Measurements from ENCODE around the gene PHLPP1.

PHLPP1 gene

DNA sequence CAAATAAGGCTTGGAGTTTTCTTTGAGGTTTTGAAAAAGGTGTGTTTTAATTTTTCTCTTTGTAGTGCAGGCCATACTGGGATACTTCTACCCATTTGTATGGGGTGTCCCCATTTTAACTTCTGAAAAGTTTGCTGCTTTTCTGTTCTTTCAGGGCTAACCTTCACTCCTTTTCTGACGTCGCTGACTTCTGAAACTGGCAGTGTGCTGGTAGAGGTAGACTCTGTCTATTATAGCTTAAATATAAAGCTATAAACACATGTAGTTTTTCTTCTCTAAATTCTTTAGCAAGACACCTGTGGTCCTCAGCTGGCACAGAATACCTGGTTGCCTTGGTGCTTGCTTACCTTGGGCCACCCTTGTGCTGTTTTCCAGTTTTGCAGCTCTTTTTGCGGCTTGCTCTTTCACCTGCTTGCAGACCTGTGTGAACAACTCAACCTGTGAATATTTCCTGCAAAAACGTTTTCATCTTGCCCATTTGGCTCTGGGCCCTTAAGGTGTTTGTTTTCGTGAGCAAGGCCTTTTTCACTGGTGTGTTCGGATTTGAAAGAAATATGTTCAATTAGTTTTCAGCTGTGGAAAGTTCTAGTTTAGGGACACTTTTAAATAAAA, 42.2 kb downstream of the PHLPP1 start:
- no peak for TF ChIP-seq ZBTB7A (IDR thresholded peaks at IDR 0.05; ENCODE audit: low read depth)
- TF ChIP-seq, protein P1, sequence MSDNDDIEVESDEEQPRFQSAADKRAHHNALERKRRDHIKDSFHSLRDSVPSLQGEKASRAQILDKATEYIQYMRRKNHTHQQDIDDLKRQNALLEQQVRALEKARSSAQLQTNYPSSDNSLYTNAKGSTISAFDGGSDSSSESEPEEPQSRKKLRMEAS (IDR thresholded peaks at IDR 0.05), result no peak
- no peak for TF ChIP-seq CREB1 (IDR thresholded peaks at IDR 0.05; ENCODE audit: low read depth)
- TF ChIP-seq TCF12 (IDR thresholded peaks at IDR 0.05; ENCODE audit: low read depth), result no peak
- TF ChIP-seq RAD21 (IDR thresholded peaks at IDR 0.05; ENCODE audit: low read depth), result no peak
- no peak for TF ChIP-seq CEBPB (IDR thresholded peaks at IDR 0.05)
- TF ChIP-seq, protein P2, sequence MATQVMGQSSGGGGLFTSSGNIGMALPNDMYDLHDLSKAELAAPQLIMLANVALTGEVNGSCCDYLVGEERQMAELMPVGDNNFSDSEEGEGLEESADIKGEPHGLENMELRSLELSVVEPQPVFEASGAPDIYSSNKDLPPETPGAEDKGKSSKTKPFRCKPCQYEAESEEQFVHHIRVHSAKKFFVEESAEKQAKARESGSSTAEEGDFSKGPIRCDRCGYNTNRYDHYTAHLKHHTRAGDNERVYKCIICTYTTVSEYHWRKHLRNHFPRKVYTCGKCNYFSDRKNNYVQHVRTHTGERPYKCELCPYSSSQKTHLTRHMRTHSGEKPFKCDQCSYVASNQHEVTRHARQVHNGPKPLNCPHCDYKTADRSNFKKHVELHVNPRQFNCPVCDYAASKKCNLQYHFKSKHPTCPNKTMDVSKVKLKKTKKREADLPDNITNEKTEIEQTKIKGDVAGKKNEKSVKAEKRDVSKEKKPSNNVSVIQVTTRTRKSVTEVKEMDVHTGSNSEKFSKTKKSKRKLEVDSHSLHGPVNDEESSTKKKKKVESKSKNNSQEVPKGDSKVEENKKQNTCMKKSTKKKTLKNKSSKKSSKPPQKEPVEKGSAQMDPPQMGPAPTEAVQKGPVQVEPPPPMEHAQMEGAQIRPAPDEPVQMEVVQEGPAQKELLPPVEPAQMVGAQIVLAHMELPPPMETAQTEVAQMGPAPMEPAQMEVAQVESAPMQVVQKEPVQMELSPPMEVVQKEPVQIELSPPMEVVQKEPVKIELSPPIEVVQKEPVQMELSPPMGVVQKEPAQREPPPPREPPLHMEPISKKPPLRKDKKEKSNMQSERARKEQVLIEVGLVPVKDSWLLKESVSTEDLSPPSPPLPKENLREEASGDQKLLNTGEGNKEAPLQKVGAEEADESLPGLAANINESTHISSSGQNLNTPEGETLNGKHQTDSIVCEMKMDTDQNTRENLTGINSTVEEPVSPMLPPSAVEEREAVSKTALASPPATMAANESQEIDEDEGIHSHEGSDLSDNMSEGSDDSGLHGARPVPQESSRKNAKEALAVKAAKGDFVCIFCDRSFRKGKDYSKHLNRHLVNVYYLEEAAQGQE (IDR thresholded peaks at IDR 0.05; ENCODE audit: low read depth), result no peak
- TF ChIP-seq, protein P3, sequence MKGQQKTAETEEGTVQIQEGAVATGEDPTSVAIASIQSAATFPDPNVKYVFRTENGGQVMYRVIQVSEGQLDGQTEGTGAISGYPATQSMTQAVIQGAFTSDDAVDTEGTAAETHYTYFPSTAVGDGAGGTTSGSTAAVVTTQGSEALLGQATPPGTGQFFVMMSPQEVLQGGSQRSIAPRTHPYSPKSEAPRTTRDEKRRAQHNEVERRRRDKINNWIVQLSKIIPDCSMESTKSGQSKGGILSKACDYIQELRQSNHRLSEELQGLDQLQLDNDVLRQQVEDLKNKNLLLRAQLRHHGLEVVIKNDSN (IDR thresholded peaks at IDR 0.05), result no peak
- no peak for TF ChIP-seq TEAD4 (IDR thresholded peaks at IDR 0.05)
- TF ChIP-seq NFIC (IDR thresholded peaks at IDR 0.05), result no peak
- TF ChIP-seq EGR1 (IDR thresholded peaks at IDR 0.05), result no peak
- TF ChIP-seq FOXM1 (IDR thresholded peaks at IDR 0.05; ENCODE audit: borderline replicate concordance, low read depth), result no peak
- TF ChIP-seq TAF1 (IDR thresholded peaks at IDR 0.05; ENCODE audit: low read depth), result no peak
- no peak for TF ChIP-seq YY1 (IDR thresholded peaks at IDR 0.05; ENCODE audit: low read depth)
- TF ChIP-seq EP300 (IDR thresholded peaks at IDR 0.05; ENCODE audit: borderline replicate concordance), result no peak

DNA sequence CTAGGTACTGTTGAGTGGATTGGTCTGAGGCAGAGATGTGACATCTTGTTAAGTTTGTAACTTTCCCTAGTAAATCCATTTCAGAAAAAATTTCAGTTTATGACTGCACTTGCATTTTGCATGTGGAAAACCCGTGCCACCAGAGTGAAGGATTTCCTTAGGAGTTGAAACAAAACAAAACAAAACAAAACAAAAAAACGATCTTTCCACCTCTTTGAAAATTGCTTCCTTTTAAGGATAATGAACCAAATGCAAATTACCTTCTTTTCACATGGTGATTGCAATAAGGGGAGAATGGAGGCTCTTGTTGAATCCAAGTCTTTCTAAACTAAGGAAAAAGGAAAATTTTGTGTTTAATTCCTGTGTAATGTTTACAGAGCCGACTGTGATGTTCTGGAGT, 43.2 kb downstream of the PHLPP1 start:
- TF ChIP-seq NFIC (IDR thresholded peaks at IDR 0.05), result no peak

DNA sequence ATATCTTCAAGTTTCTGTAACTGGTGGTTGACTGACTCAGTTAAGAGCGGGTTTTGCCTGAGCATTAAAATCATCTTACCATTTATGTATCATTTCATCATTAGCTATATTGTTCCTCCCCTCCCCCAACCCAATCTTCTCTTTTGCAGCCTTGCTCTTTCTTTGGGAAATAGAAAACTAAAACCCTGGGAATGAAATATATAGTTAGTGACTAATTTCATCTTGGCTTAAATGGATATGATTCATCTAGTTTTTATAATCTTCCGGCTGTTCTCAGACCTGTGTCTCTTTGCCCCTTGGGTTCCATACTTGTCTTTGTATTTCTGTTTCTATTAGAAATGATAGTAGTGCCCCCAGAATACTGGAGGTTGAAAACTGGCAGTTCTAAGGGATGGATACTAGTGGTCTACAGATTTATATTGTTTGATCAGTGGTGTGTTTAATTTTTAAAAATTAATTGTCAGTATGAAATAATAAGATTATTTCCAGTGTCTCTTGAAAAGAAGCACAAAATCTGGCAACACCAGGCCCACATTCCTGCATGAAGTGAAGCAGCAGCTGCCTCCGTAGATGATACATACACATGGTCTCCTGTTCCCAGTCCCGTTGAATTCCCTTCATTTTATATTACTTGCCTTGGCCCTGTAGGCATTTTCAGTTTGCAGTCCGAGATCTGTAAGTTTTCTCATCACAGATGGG, 44.5 kb downstream of the PHLPP1 start:
- TF ChIP-seq, protein P1 (IDR thresholded peaks at IDR 0.05), result no peak
- TF ChIP-seq, protein P2 (IDR thresholded peaks at IDR 0.05; ENCODE audit: low read depth), result no peak
- TF ChIP-seq FOXM1 (IDR thresholded peaks at IDR 0.05; ENCODE audit: borderline replicate concordance, low read depth), result no peak
- TF ChIP-seq NFIC (IDR thresholded peaks at IDR 0.05), result no peak
- TF ChIP-seq ZBTB7A (IDR thresholded peaks at IDR 0.05; ENCODE audit: low read depth), result no peak
- no peak for TF ChIP-seq TCF12 (IDR thresholded peaks at IDR 0.05; ENCODE audit: low read depth)
- TF ChIP-seq TAF1 (IDR thresholded peaks at IDR 0.05; ENCODE audit: low read depth), result no peak
- no peak for TF ChIP-seq EGR1 (IDR thresholded peaks at IDR 0.05)
- TF ChIP-seq EP300 (IDR thresholded peaks at IDR 0.05; ENCODE audit: borderline replicate concordance), result no peak
- TF ChIP-seq, protein P3 (IDR thresholded peaks at IDR 0.05), result no peak
- TF ChIP-seq CEBPB (IDR thresholded peaks at IDR 0.05), result no peak
- no peak for TF ChIP-seq YY1 (IDR thresholded peaks at IDR 0.05; ENCODE audit: low read depth)
- TF ChIP-seq TEAD4 (IDR thresholded peaks at IDR 0.05), result no peak
- no peak for TF ChIP-seq CREB1 (IDR thresholded peaks at IDR 0.05; ENCODE audit: low read depth)

DNA sequence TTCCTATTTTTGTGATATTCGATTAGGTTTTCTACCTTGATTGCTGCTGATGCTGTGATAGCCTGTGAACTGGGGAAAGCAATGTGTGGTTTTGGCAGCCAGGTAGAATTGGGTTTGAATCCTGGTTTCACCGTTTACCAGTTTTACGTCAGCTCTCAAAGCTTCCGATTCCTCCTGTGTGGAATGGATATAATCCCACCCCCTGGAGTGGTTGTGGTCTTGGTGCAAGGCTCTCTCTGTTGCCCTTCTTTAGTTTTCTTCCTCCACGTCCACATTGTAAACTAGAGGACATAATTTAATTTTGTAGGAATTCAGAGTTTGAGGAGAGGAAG, 45.0 kb downstream of the PHLPP1 start:
- TF ChIP-seq, protein P3 (IDR thresholded peaks at IDR 0.05), result no peak

DNA sequence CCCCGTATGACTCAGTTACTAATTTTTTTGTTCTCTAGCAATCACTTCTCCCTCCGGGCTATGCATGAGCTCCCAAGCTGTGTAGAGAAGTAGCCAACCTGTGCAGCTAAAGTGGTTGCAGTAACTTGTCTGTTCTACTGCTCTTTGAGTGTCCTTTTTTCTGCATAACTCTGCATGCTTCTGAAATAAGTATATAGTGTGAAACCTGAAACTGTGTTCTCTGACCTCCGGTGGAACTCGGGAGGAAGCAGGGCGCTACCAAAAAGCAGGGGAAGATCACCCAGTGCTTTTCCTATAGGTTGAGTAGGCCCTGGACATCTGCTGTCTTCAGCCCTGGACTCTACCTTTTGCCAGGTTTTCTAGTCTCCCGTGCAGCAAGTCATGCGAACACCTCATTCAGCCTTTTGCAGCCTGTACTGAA, 47.8 kb downstream of the PHLPP1 start:
- TF ChIP-seq FOXM1 (IDR thresholded peaks at IDR 0.05; ENCODE audit: borderline replicate concordance, low read depth), result no peak
- TF ChIP-seq EGR1 (IDR thresholded peaks at IDR 0.05), result no peak
- peak; percentile 32; the same call in 1 of the 2 replicates for TF ChIP-seq TEAD4 (IDR thresholded peaks at IDR 0.05)

DNA sequence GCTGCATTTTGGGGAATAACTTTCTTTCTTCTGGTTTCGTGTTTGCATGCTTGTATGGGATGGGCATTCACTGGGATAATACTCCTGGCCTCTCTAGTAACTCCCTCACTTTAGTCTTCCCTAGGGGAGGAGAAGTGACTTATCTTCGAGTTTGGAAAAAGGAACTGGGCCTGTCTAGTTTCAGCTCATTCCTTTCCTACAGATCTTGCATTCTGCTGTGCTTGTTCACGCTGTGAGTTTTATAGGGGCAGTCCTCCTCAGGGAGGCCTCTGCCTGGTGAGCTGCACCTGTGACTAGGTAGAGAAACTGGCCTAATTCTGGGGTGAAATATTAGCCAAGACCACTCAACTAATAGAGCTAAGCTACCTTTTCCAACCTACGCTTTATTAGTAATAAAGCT, 50.9 kb downstream of the PHLPP1 start:
- TF ChIP-seq, protein P1 (IDR thresholded peaks at IDR 0.05), result no peak
- TF ChIP-seq NFIC (IDR thresholded peaks at IDR 0.05), result no peak
- no peak for TF ChIP-seq EP300 (IDR thresholded peaks at IDR 0.05; ENCODE audit: borderline replicate concordance)
- TF ChIP-seq RAD21 (IDR thresholded peaks at IDR 0.05; ENCODE audit: low read depth), result no peak
- TF ChIP-seq TAF1 (IDR thresholded peaks at IDR 0.05; ENCODE audit: low read depth), result no peak
- TF ChIP-seq YY1 (IDR thresholded peaks at IDR 0.05; ENCODE audit: low read depth), result no peak
- no peak for TF ChIP-seq ZBTB7A (IDR thresholded peaks at IDR 0.05; ENCODE audit: low read depth)
- TF ChIP-seq, protein P2 (IDR thresholded peaks at IDR 0.05; ENCODE audit: low read depth), result no peak
- TF ChIP-seq FOXM1 (IDR thresholded peaks at IDR 0.05; ENCODE audit: borderline replicate concordance, low read depth), result no peak
- no peak for TF ChIP-seq TCF12 (IDR thresholded peaks at IDR 0.05; ENCODE audit: low read depth)
- TF ChIP-seq CREB1 (IDR thresholded peaks at IDR 0.05; ENCODE audit: low read depth), result no peak
